ENCODE data around the gene PIGU.
"Not testable (repeated sequence)": the region's sequence is repeated elsewhere in the genome, so short reads cannot be mapped to it uniquely, and the experiment has no call there.

GRCh38 chr20:34519841-34520240, 157.1 kb downstream of the PIGU start:
- not testable (repeated sequence) for TF ChIP-seq POLR2AphosphoS5, POLR2A, CTCF, EP300 (IDR thresholded peaks at IDR 0.05)

Data from stomach (tissue), 4 donors.